Renal cortical epithelial cell (primary cell): ENCODE results near the gene ZMYND8. TPM values are rescaled to one million over a fixed set of nuclear protein-coding genes. Genes with fewer than 3 reads are reported as not detected.
"Not testable (repeated sequence)": the region's sequence is repeated elsewhere in the genome, so short reads cannot be mapped to it uniquely, and the experiment has no call there.

Source experiments
- DNase-seq: peaks from one replicate; pipeline ENCODE4 v3.0.0-alpha.2; 2011; ENCODE audit warnings: low read depth
- total RNA-seq: library from RNA; depleted of rRNA; stranded (reverse); fragments of >200 nt; gene quantifications from 2 replicates; pipeline ENCODE4 v1.2.3, GENCODE V29; 2014

Gene ZMYND8
- total RNA-seq, 1 donor from 2014 or later = 21.9 TPM

GRCh38 chr20:47246061-47246777 is 110.3 kb downstream of the ZMYND8 start:
- no peak for DNase-seq

GRCh38 chr20:47245166-47245565 is 111.3 kb downstream of the ZMYND8 start:
- DNase-seq = not testable (repeated sequence)

GRCh38 chr20:47244451-47244850 is 112.0 kb downstream of the ZMYND8 start:
- DNase-seq = no peak

- no peak for DNase-seq
These were observed 112.8 kb downstream of the ZMYND8 start for GRCh38 chr20:47243532-47244305.

- no peak for DNase-seq
These were observed 113.5 kb downstream of the ZMYND8 start for GRCh38 chr20:47243003-47243402.

GRCh38 chr20:47241345-47241781 is 115.1 kb downstream of the ZMYND8 start:
- DNase-seq = no peak

GRCh38 chr20:47240096-47240495 is 116.4 kb downstream of the ZMYND8 start:
- DNase-seq = not testable (repeated sequence)

GRCh38 chr20:47239719-47240067 is 116.8 kb downstream of the ZMYND8 start:
- DNase-seq = no peak

GRCh38 chr20:47238780-47239718 is 117.5 kb downstream of the ZMYND8 start:
- no peak for DNase-seq

GRCh38 chr20:47237715-47238114 is 118.8 kb downstream of the ZMYND8 start:
- DNase-seq = no peak

GRCh38 chr20:47236639-47236900 is 119.9 kb downstream of the ZMYND8 start:
- DNase-seq = no peak

- DNase-seq = no peak
These were observed 120.5 kb downstream of the ZMYND8 start for GRCh38 chr20:47235853-47236638.

GRCh38 chr20:47235111-47235510 is 121.4 kb downstream of the ZMYND8 start:
- no peak for DNase-seq

- peak; percentile 75 for DNase-seq
These were observed 122.9 kb downstream of the ZMYND8 start for GRCh38 chr20:47233333-47234188.

- no peak for DNase-seq
These were observed 124.0 kb downstream of the ZMYND8 start for GRCh38 chr20:47232518-47232917.

GRCh38 chr20:47231382-47232039 is 125.0 kb downstream of the ZMYND8 start:
- DNase-seq = no peak

GRCh38 chr20:47230811-47231256 is 125.7 kb downstream of the ZMYND8 start:
- DNase-seq = no peak

GRCh38 chr20:47228654-47229053 is 127.8 kb downstream of the ZMYND8 start:
- no peak for DNase-seq

GRCh38 chr20:47227576-47227975 is 128.9 kb downstream of the ZMYND8 start:
- DNase-seq = no peak

GRCh38 chr20:47227119-47227518 is 129.4 kb downstream of the ZMYND8 start:
- DNase-seq = no peak
